Astrocyte (in vitro differentiated cells and primary cell): ENCODE measurements around the gene SLC2A13. TPM values are rescaled to one million over a fixed set of nuclear protein-coding genes. Genes with fewer than 3 reads are reported as not detected.
"Not testable (repeated sequence)": the region's sequence is repeated elsewhere in the genome, so short reads cannot be mapped to it uniquely, and the experiment has no call there.

Experiments
- DNase-seq: peaks from one replicate; pipeline ENCODE4 v3.0.0-alpha.2; 2010; ENCODE audit warnings: low read depth
- FAIRE-seq: peaks from 2 replicates; lab custom pipeline; 2011; peaks lifted over from hg19 to GRCh38; lab: Jason Lieb, UNC
- H2AFZ ChIP-seq: 2 replicates; pipeline ENCODE4 v1.6.0; 2012; ENCODE audit warnings: low read depth, low read length, inconsistent platforms
- H3K27ac ChIP-seq: 2 replicates; pipeline ENCODE4 v1.5.1; 2011; ENCODE audit warnings: low read depth, low read length, inconsistent platforms
- H3K27me3 ChIP-seq: 2 replicates; pipeline ENCODE4 v1.6.0; 2011; ENCODE audit warnings: low read length, inconsistent platforms; ENCODE audit not compliant: insufficient read depth
- H3K36me3 ChIP-seq: 2 replicates; pipeline ENCODE4 v1.5.1; 2011; ENCODE audit warnings: low read length, inconsistent platforms; ENCODE audit not compliant: insufficient read depth
- H3K4me1 ChIP-seq: 2 replicates; pipeline ENCODE4 v1.5.1; 2011; ENCODE audit warnings: low read length, inconsistent platforms; ENCODE audit not compliant: insufficient read depth
- H3K4me2 ChIP-seq: 2 replicates; pipeline ENCODE4 v1.6.0; 2012; ENCODE audit warnings: low read length, inconsistent platforms
- H3K4me3 ChIP-seq: 2 replicates; pipeline ENCODE4 v1.5.1; 2011; ENCODE audit warnings: low read depth, mild to moderate bottlenecking, low read length, inconsistent platforms; ENCODE audit not compliant: insufficient read depth
- H3K79me2 ChIP-seq: 2 replicates; pipeline ENCODE4 v1.6.0; 2012; ENCODE audit warnings: mild to moderate bottlenecking, low read length, inconsistent platforms; ENCODE audit not compliant: insufficient read depth
- H3K9ac ChIP-seq: 2 replicates; pipeline ENCODE4 v1.6.0; 2012; ENCODE audit warnings: mild to moderate bottlenecking, low read length, inconsistent platforms
- H3K9me3 ChIP-seq: 2 replicates; pipeline ENCODE4 v1.5.1; 2012; ENCODE audit warnings: low read depth, mild to moderate bottlenecking, low read length, inconsistent platforms; ENCODE audit not compliant: insufficient read depth
- H4K20me1 ChIP-seq: 2 replicates; pipeline ENCODE4 v1.6.0; 2012; ENCODE audit warnings: low read length, inconsistent platforms; ENCODE audit not compliant: insufficient read depth
- H3K27ac Mint-ChIP-seq: one replicate; pipeline ENCODE4 v1.8.0; 2021; ENCODE audit warnings: mild to moderate bottlenecking, mixed read lengths; ENCODE audit not compliant: unreplicated experiment
- H3K27me3 Mint-ChIP-seq: one replicate; pipeline ENCODE4 v1.8.0; 2021; ENCODE audit warnings: low read depth, mixed read lengths; ENCODE audit not compliant: unreplicated experiment
- H3K36me3 Mint-ChIP-seq: one replicate; pipeline ENCODE4 v1.8.0; 2021; ENCODE audit warnings: low read depth, mixed read lengths; ENCODE audit not compliant: unreplicated experiment
- H3K4me1 Mint-ChIP-seq: one replicate; pipeline ENCODE4 v1.8.0; 2021; ENCODE audit warnings: low read depth, mixed read lengths; ENCODE audit not compliant: unreplicated experiment
- H3K4me3 Mint-ChIP-seq: one replicate; pipeline ENCODE4 v1.8.0; 2021; ENCODE audit warnings: mild to moderate bottlenecking, moderate library complexity, mixed read lengths; ENCODE audit not compliant: unreplicated experiment
- H3K9me3 Mint-ChIP-seq: one replicate; pipeline ENCODE4 v1.8.0; 2021; ENCODE audit warnings: mild to moderate bottlenecking, mixed read lengths; ENCODE audit not compliant: unreplicated experiment
- EZH2 ChIP-seq: IDR thresholded peaks from 2 replicates; pipeline ENCODE4 v1.6.1; 2012; ENCODE audit warnings: mild to moderate bottlenecking, low read length, inconsistent platforms; ENCODE audit not compliant: insufficient read depth
- total RNA-seq: library from RNA; stranded (reverse); gene quantifications from 2 replicates; pipeline ENCODE4 v1.2.1, GENCODE V29; 2021
- TF ChIP-seq, protein P1 (sequence below): IDR thresholded peaks from 2 replicates; pipeline ENCODE4 v1.5.1; 2011; ENCODE audit warnings: low read depth, mild to moderate bottlenecking, inconsistent platforms, low read length, moderate library complexity; ENCODE audit not compliant: insufficient read depth

SLC2A13 gene
- total RNA-seq, 1 donor from 2014 or later: 10.2 TPM

DNA sequence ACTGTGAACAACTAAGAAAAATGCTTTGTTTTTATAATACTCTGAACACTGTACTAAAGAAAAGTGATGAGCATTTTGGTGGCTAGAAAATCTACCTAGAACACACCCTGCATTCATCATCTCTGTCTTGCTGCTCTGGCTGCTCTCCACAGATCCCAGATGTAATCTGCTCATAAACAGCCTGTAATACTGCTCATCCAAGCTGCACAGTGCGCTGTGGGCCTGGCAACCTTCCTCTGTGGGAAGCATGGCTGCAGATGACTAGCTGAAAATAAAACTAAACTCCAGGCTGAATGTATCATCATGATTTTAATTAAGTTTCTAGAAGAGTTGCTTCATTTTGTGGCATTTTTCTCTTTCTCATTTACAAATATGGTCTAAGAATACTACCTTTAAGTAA lies 200.7 kb downstream of the SLC2A13 start:
- H3K9me3 Mint-ChIP-seq: no peaks in the 10 kb centered on the region
- Histone ChIP-seq H3K36me3 (no peaks in the 10 kb centered on the region), H3K27ac (no peak overlapping the region), H3K4me2 (no peak overlapping the region), H3K79me2 (no peaks in the 10 kb centered on the region), H3K4me3 (no peak overlapping the region), H3K9ac (no peak overlapping the region), H3K27me3 (no peaks in the 10 kb centered on the region), H4K20me1 (no peaks in the 10 kb centered on the region), H2AFZ (no peak overlapping the region), H3K4me1 (no peaks in the 10 kb centered on the region), H3K9me3 (no peaks in the 10 kb centered on the region)
- FAIRE-seq (no peak), DNase-seq (peak; percentile 60)
- TF ChIP-seq, protein P1, sequence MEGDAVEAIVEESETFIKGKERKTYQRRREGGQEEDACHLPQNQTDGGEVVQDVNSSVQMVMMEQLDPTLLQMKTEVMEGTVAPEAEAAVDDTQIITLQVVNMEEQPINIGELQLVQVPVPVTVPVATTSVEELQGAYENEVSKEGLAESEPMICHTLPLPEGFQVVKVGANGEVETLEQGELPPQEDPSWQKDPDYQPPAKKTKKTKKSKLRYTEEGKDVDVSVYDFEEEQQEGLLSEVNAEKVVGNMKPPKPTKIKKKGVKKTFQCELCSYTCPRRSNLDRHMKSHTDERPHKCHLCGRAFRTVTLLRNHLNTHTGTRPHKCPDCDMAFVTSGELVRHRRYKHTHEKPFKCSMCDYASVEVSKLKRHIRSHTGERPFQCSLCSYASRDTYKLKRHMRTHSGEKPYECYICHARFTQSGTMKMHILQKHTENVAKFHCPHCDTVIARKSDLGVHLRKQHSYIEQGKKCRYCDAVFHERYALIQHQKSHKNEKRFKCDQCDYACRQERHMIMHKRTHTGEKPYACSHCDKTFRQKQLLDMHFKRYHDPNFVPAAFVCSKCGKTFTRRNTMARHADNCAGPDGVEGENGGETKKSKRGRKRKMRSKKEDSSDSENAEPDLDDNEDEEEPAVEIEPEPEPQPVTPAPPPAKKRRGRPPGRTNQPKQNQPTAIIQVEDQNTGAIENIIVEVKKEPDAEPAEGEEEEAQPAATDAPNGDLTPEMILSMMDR: no peak
- TF ChIP-seq EZH2: no peak
- H3K36me3 Mint-ChIP-seq: no peaks in the 10 kb centered on the region
- no peaks in the 10 kb centered on the region for H3K4me1 Mint-ChIP-seq
- H3K27ac Mint-ChIP-seq: no peak overlapping the region
- no peaks in the 10 kb centered on the region for H3K27me3 Mint-ChIP-seq
- no peak overlapping the region for H3K4me3 Mint-ChIP-seq

DNA sequence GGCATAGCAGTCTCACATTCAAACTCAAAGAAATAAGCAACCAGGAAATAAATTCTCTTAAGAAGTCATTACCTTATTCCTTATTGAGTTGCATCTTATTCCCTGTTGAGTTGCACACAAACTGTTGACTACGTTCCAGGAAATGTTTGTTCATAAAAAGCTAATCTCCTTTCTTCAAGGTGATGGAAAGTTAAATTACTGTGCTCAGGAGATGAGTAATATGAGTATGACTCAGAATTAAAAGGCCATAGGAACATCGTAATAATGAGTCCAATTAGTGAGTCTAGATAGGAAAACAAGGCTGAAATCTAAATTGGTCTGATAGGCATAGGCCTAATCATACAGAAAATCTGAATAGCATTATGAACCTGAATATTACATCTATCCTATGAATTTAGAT lies 203.1 kb downstream of the SLC2A13 start:
- FAIRE-seq: no peak
- no peaks in the 10 kb centered on the region for H3K4me1 Mint-ChIP-seq

DNA sequence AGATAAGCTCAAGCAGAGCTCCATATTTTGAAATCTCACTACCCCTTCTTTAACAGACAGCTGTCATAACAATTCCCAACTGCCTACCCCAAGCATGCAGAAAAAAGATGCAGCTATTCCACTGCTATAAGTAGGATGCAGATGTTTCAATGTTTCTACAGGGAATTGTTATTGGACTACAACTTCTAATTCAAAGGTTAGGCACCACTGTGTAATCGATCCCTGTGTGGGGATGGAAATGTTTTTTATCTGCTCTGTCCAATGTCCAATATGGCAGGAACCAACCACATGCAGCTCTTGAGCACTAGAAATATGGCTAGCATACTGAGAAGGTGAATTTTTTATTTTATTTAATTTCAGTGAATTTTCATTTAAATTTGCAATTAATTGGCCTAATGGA lies 208.6 kb downstream of the SLC2A13 start:
- no peak overlapping the region for H3K27ac Mint-ChIP-seq
- Histone ChIP-seq H2AFZ (no peak overlapping the region), H3K4me1 (no peaks in the 10 kb centered on the region), H4K20me1 (no peaks in the 10 kb centered on the region), H3K27ac (no peak overlapping the region), H3K27me3 (no peaks in the 10 kb centered on the region), H3K9me3 (no peaks in the 10 kb centered on the region), H3K9ac (no peak overlapping the region), H3K4me2 (no peak overlapping the region), H3K4me3 (no peak overlapping the region), H3K36me3 (no peaks in the 10 kb centered on the region), H3K79me2 (no peaks in the 10 kb centered on the region)
- FAIRE-seq (no peak), DNase-seq (no peak)
- H3K9me3 Mint-ChIP-seq: no peaks in the 10 kb centered on the region
- no peaks in the 10 kb centered on the region for H3K4me1 Mint-ChIP-seq
- H3K27me3 Mint-ChIP-seq: no peaks in the 10 kb centered on the region
- no peak overlapping the region for H3K4me3 Mint-ChIP-seq
- TF ChIP-seq EZH2: no peak
- TF ChIP-seq, protein P1: no peak
- no peaks in the 10 kb centered on the region for H3K36me3 Mint-ChIP-seq

More for the DNA sequence above, 203.1 kb downstream of the SLC2A13 start:
- no peaks in the 10 kb centered on the region for H3K9me3 ChIP-seq
- H3K9ac ChIP-seq: no peak overlapping the region
- H3K9me3 Mint-ChIP-seq: no peaks in the 10 kb centered on the region
- no peak overlapping the region for H3K27ac Mint-ChIP-seq
- no peaks in the 10 kb centered on the region for H3K27me3 Mint-ChIP-seq
- H3K4me3 ChIP-seq: no peak overlapping the region
- no peak for DNase-seq
- no peaks in the 10 kb centered on the region for H3K79me2 ChIP-seq
- no peaks in the 10 kb centered on the region for H3K36me3 Mint-ChIP-seq
- no peaks in the 10 kb centered on the region for H3K36me3 ChIP-seq
- H2AFZ ChIP-seq: no peak overlapping the region
- H3K4me2 ChIP-seq: no peak overlapping the region
- no peaks in the 10 kb centered on the region for H3K4me1 ChIP-seq
- no peaks in the 10 kb centered on the region for H4K20me1 ChIP-seq
- H3K27me3 ChIP-seq: no peaks in the 10 kb centered on the region
- TF ChIP-seq, protein P1: no peak
- no peak for TF ChIP-seq EZH2
- no peak overlapping the region for H3K4me3 Mint-ChIP-seq
- H3K27ac ChIP-seq: no peak overlapping the region

DNA sequence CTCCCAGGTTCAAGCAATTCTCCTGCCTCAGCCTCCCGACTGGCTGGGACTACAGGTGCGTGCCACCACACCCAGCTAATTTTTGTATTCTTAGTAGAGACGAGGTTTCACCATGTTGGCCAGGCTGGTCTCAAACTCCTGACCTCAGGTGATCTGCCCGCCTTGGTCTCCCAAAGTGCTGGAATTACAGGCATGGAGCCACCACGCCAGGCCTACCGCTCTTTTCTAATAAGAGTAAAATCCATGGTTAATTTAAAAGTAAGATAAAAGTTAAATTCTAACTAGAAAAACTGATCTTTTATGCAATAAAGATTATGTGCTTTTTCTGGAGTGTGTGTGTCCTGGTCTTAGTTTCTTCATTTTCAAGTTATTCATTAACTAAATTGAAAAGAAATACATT lies 212.5 kb downstream of the SLC2A13 start:
- not testable (repeated sequence) for H3K4me2 ChIP-seq, H3K27me3 ChIP-seq, H3K4me1 ChIP-seq, H4K20me1 ChIP-seq, H3K9ac ChIP-seq, H3K9me3 Mint-ChIP-seq, H3K4me3 Mint-ChIP-seq, H3K27ac Mint-ChIP-seq, H3K36me3 ChIP-seq, H3K27ac ChIP-seq, H3K4me3 ChIP-seq, H3K27me3 Mint-ChIP-seq, H3K9me3 ChIP-seq, H3K36me3 Mint-ChIP-seq, H3K79me2 ChIP-seq, FAIRE-seq, H3K4me1 Mint-ChIP-seq, H2AFZ ChIP-seq, DNase-seq
